IPS-15b (cell line): Measurements from ENCODE around the gene BTBD8.

Experiments used
- H3K27me3 ChIP-seq: one replicate; pipeline ENCODE4 v1.6.1; 2013; ENCODE audit warnings: low read length; ENCODE audit not compliant: control insufficient read depth, insufficient read depth
- H3K36me3 ChIP-seq: one replicate; pipeline ENCODE4 v1.6.1; 2013; ENCODE audit warnings: low read length; ENCODE audit not compliant: control insufficient read depth, insufficient read depth
- H3K4me1 ChIP-seq: one replicate; pipeline ENCODE4 v1.6.1; 2013; ENCODE audit warnings: mild to moderate bottlenecking, low read length; ENCODE audit not compliant: control insufficient read depth, insufficient read depth
- H3K4me3 ChIP-seq: one replicate; pipeline ENCODE4 v1.5.1; 2013; ENCODE audit warnings: low read depth, low read length
- H3K9ac ChIP-seq: one replicate; pipeline ENCODE4 v1.6.1; 2013; ENCODE audit warnings: low read depth, mild to moderate bottlenecking, low read length
- H3K9me3 ChIP-seq: one replicate; pipeline ENCODE4 v1.6.1; 2013; ENCODE audit warnings: mild to moderate bottlenecking, low read length; ENCODE audit not compliant: control insufficient read depth, insufficient read depth

The BTBD8 gene

GRCh38 chr1:92154934-92155333 lies 74.8 kb downstream of the BTBD8 start:
- Histone ChIP-seq H3K9ac (no peak overlapping the region), H3K27me3 (no peaks in the 10 kb centered on the region), H3K9me3 (no peaks in the 10 kb centered on the region), H3K4me1 (no peaks in the 10 kb centered on the region), H3K4me3 (no peak overlapping the region), H3K36me3 (no peaks in the 10 kb centered on the region)

GRCh38 chr1:92159593-92159992 lies 79.4 kb downstream of the BTBD8 start:
- Histone ChIP-seq H3K4me1 (no peaks in the 10 kb centered on the region), H3K9ac (no peak overlapping the region)

GRCh38 chr1:92165389-92165788 lies 85.2 kb downstream of the BTBD8 start:
- Histone ChIP-seq H3K4me1 (no peaks in the 10 kb centered on the region), H3K9ac (no peak overlapping the region), H3K27me3 (no peaks in the 10 kb centered on the region), H3K36me3 (no peaks in the 10 kb centered on the region), H3K4me3 (no peak overlapping the region), H3K9me3 (no peaks in the 10 kb centered on the region)

More at GRCh38 chr1:92159593-92159992, 79.4 kb downstream of the BTBD8 start:
- Histone ChIP-seq H3K36me3 (no peaks in the 10 kb centered on the region), H3K27me3 (no peaks in the 10 kb centered on the region), H3K4me3 (no peak overlapping the region), H3K9me3 (no peaks in the 10 kb centered on the region)

GRCh38 chr1:92167151-92167550 lies 87.0 kb downstream of the BTBD8 start:
- no peak overlapping the region for H3K9ac ChIP-seq
- no peaks in the 10 kb centered on the region for H3K36me3 ChIP-seq
- no peak overlapping the region for H3K4me3 ChIP-seq
- H3K9me3 ChIP-seq = no peaks in the 10 kb centered on the region
- no peaks in the 10 kb centered on the region for H3K4me1 ChIP-seq
- no peaks in the 10 kb centered on the region for H3K27me3 ChIP-seq

GRCh38 chr1:92168657-92169056 lies 88.5 kb downstream of the BTBD8 start:
- Histone ChIP-seq H3K27me3 (no peaks in the 10 kb centered on the region), H3K4me1 (no peaks in the 10 kb centered on the region), H3K36me3 (no peaks in the 10 kb centered on the region), H3K9me3 (no peaks in the 10 kb centered on the region), H3K4me3 (no peak overlapping the region), H3K9ac (no peak overlapping the region)

- no peaks in the 10 kb centered on the region for H3K27me3 ChIP-seq
- no peak overlapping the region for H3K9ac ChIP-seq
- no peaks in the 10 kb centered on the region for H3K36me3 ChIP-seq
- no peaks in the 10 kb centered on the region for H3K9me3 ChIP-seq
- no peak overlapping the region for H3K4me3 ChIP-seq
- H3K4me1 ChIP-seq = no peaks in the 10 kb centered on the region
Observed at GRCh38 chr1:92169214-92170005, 89.3 kb downstream of the BTBD8 start.

GRCh38 chr1:92184632-92185031 lies 104.5 kb downstream of the BTBD8 start:
- H3K9ac ChIP-seq = no peak overlapping the region
- H3K36me3 ChIP-seq = no peaks in the 10 kb centered on the region
- H3K4me3 ChIP-seq = no peak overlapping the region
- no peaks in the 10 kb centered on the region for H3K9me3 ChIP-seq
- H3K4me1 ChIP-seq = no peaks in the 10 kb centered on the region
- H3K27me3 ChIP-seq = no peaks in the 10 kb centered on the region

- no peaks in the 10 kb centered on the region for H3K36me3 ChIP-seq
- no peak overlapping the region for H3K9ac ChIP-seq
- H3K4me1 ChIP-seq = peaks cover 5% of the 10 kb centered on the region
- no peaks in the 10 kb centered on the region for H3K9me3 ChIP-seq
- H3K27me3 ChIP-seq = no peaks in the 10 kb centered on the region
- no peak overlapping the region for H3K4me3 ChIP-seq
Observed at GRCh38 chr1:92186081-92186480, 105.9 kb downstream of the BTBD8 start.

GRCh38 chr1:92188436-92189255 lies 108.5 kb downstream of the BTBD8 start:
- H3K9ac ChIP-seq = no peak overlapping the region
- H3K27me3 ChIP-seq = no peaks in the 10 kb centered on the region
- H3K4me3 ChIP-seq = no peak overlapping the region
- no peaks in the 10 kb centered on the region for H3K36me3 ChIP-seq
- H3K4me1 ChIP-seq = peaks cover 5% of the 10 kb centered on the region
- no peaks in the 10 kb centered on the region for H3K9me3 ChIP-seq

GRCh38 chr1:92191726-92192125 lies 111.6 kb downstream of the BTBD8 start:
- H3K9me3 ChIP-seq = no peaks in the 10 kb centered on the region
- no peak overlapping the region for H3K9ac ChIP-seq
- peaks cover 5% of the 10 kb centered on the region for H3K4me1 ChIP-seq
- H3K4me3 ChIP-seq = no peak overlapping the region
- no peaks in the 10 kb centered on the region for H3K36me3 ChIP-seq
- H3K27me3 ChIP-seq = no peaks in the 10 kb centered on the region

- Histone ChIP-seq H3K4me3 (no peak overlapping the region), H3K36me3 (no peaks in the 10 kb centered on the region), H3K4me1 (peaks cover 5% of the 10 kb centered on the region), H3K9me3 (no peaks in the 10 kb centered on the region), H3K27me3 (no peaks in the 10 kb centered on the region), H3K9ac (no peak overlapping the region)
Observed at GRCh38 chr1:92192246-92192645, 112.1 kb downstream of the BTBD8 start.

GRCh38 chr1:92194511-92194910 lies 114.4 kb downstream of the BTBD8 start:
- Histone ChIP-seq H3K27me3 (no peaks in the 10 kb centered on the region), H3K4me3 (no peak overlapping the region), H3K36me3 (no peaks in the 10 kb centered on the region), H3K4me1 (peaks cover 5% of the 10 kb centered on the region), H3K9ac (no peak overlapping the region), H3K9me3 (no peaks in the 10 kb centered on the region)
